D721Med (cell line): Measurements from ENCODE around the gene RTN1.

Source experiments
- DNase-seq: peaks from one replicate; pipeline ENCODE4 v3.0.0; 2011; ENCODE audit warnings: low spot score; ENCODE audit not compliant: insufficient read length
- FAIRE-seq: peaks from 2 replicates; lab custom pipeline; 2011; peaks lifted over from hg19 to GRCh38; lab: Jason Lieb, UNC
- TF ChIP-seq, protein P1 (sequence below): IDR thresholded peaks from 2 replicates; pipeline ENCODE4 v1.5.1; 2012; ENCODE audit warnings: mild to moderate bottlenecking, control low read depth; ENCODE audit not compliant: insufficient read depth; ENCODE audit errors: missing control alignments

The RTN1 gene

GRCh38 chr14:59905188-59905587, 34.6 kb upstream of the RTN1 start:
- no peak for DNase-seq
- FAIRE-seq = no peak
- TF ChIP-seq, protein P1, sequence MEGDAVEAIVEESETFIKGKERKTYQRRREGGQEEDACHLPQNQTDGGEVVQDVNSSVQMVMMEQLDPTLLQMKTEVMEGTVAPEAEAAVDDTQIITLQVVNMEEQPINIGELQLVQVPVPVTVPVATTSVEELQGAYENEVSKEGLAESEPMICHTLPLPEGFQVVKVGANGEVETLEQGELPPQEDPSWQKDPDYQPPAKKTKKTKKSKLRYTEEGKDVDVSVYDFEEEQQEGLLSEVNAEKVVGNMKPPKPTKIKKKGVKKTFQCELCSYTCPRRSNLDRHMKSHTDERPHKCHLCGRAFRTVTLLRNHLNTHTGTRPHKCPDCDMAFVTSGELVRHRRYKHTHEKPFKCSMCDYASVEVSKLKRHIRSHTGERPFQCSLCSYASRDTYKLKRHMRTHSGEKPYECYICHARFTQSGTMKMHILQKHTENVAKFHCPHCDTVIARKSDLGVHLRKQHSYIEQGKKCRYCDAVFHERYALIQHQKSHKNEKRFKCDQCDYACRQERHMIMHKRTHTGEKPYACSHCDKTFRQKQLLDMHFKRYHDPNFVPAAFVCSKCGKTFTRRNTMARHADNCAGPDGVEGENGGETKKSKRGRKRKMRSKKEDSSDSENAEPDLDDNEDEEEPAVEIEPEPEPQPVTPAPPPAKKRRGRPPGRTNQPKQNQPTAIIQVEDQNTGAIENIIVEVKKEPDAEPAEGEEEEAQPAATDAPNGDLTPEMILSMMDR = no peak

DNA sequence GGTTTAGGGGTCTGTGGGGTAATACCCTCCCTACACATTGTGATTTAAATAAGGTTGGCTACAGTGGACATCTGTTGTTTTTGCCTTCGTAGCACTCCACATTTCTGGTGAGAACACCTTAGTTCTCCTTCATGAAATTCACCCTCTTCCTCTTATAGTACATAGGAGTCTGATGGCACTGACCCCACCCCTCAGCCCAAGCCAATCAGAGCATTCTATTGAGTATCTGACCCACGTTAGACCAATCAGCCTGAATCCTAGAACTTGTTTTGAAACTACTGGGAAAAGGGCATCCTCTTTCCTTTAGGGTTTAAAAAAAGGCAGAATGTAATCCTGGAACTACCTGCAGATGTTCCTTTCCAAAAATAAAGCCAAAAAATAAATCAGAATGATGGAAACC, 33.6 kb upstream of the RTN1 start:
- TF ChIP-seq, protein P1 = no peak
- FAIRE-seq (no peak), DNase-seq (no peak)

GRCh38 chr14:59900556-59900955, 30.0 kb upstream of the RTN1 start:
- DNase-seq (no peak), FAIRE-seq (no peak)

GRCh38 chr14:59897757-59898383, 27.3 kb upstream of the RTN1 start:
- FAIRE-seq = no peak

More at GRCh38 chr14:59900556-59900955, 30.0 kb upstream of the RTN1 start:
- TF ChIP-seq, protein P1 = no peak

DNA sequence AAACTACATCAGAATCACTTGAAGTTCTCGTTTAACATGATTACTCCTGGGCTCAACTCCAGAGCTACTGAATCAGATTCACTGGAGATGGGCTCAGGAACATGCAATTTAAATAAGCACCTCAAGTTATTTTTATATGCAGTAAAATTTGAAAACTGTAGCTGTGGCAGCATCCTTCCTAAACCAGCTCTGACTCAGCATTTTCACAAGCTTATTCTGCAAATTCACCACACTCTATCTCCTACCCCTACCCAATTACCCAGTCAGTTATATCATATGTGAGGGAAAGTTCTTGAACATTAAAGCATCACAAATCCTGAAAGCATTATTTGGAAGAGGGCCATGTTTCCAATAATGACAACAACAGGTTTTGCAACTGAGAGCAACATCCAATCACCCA, 25.1 kb upstream of the RTN1 start:
- FAIRE-seq = no peak
- no peak for DNase-seq

More at GRCh38 chr14:59897757-59898383, 27.3 kb upstream of the RTN1 start:
- TF ChIP-seq, protein P1 = peak; percentile 81
- DNase-seq = peak; percentile 17

GRCh38 chr14:59890676-59891075, 20.1 kb upstream of the RTN1 start:
- TF ChIP-seq, protein P1 = no peak
- no peak for FAIRE-seq
- DNase-seq = no peak

More for the DNA sequence above, 25.1 kb upstream of the RTN1 start:
- TF ChIP-seq, protein P1 = no peak

GRCh38 chr14:59882957-59883356, 12.4 kb upstream of the RTN1 start:
- DNase-seq = no peak
- no peak for FAIRE-seq
- TF ChIP-seq, protein P1 = no peak
